GM12878 (cell line): ENCODE measurements around the gene RASSF4. TPM values are rescaled to one million over a fixed set of nuclear protein-coding genes. Genes with fewer than 3 reads are reported as not detected.

Experiments used
- ATAC-seq: fragments of 200-7000 bp; cut with Tn5 transposase; 3 replicates; pipeline ENCODE4 v1.9.1; 2020; ENCODE audit warnings: mild to moderate bottlenecking, moderate library complexity
- BruUV-seq: library from RNA; stranded (reverse); fragments of 400-500 nt; replicated peaks from 2 replicates; lab custom pipeline; 2021; lab: Mats Ljungman, UMichigan
- CTCF ChIA-PET: fragments of 300-600 bp; sonication (Branson Sonifier 250); formaldehyde crosslinking; extraction: SDS; loops from one replicate; lab custom pipeline; 2021; ENCODE audit warnings: inconsistent platforms; lab: Yijun Ruan, JAX
- POLR2A ChIA-PET: fragments of 350-600 bp; formaldehyde crosslinking; extraction: SDS; loops from one replicate; lab custom pipeline; 2021; ENCODE audit warnings: inconsistent platforms; lab: Charles Lee
- RAD21 ChIA-PET: fragments of 300-600 bp; sonication (Branson Sonifier 250); formaldehyde crosslinking; loops from one replicate; lab custom pipeline; 2023; ENCODE audit warnings: antibody characterized with exemption; ENCODE audit not compliant: unreplicated experiment; lab: Charles Lee
- SMC1A ChIA-PET: fragments of 300-600 bp; sonication (Branson Sonifier 250); formaldehyde crosslinking; loops from one replicate; lab custom pipeline; 2023; ENCODE audit not compliant: unreplicated experiment, uncharacterized antibody; lab: Charles Lee
- DNase-seq: peaks from one replicate; pipeline ENCODE4 v3.0.0-alpha.2; 2011; ENCODE audit warnings: low read depth, low spot score
- FAIRE-seq: peaks from 3 replicates; lab custom pipeline; 2011; peaks lifted over from hg19 to GRCh38; lab: Jason Lieb, UNC
- H2AFZ ChIP-seq: 2 replicates; pipeline ENCODE4 v1.6.0; 2011; ENCODE audit warnings: low read depth, low read length, control low read depth; ENCODE audit not compliant: control insufficient read depth
- H3K27ac ChIP-seq: 2 replicates; pipeline ENCODE4 v1.5.1; 2011; ENCODE audit warnings: control low read depth; ENCODE audit not compliant: control insufficient read depth, insufficient read depth
- H3K27me3 ChIP-seq, 2 experiments: replicated peaks in 1 of 2; 2 replicates each; pipeline versions ENCODE4 v1.6.0 to v1.6.1; 2011; ENCODE audit warnings: low read length in 1 of 2; ENCODE audit not compliant: control insufficient read depth in 2 of 2, insufficient read depth in 2 of 2
- H3K36me3 ChIP-seq, 2 experiments: 2 replicates each; pipeline ENCODE4 v1.5.1; 2011; ENCODE audit warnings: low read length in 1 of 2; ENCODE audit not compliant: control insufficient read depth in 2 of 2, insufficient read depth in 2 of 2
- H3K4me1 ChIP-seq: 2 replicates; pipeline ENCODE4 v1.6.1; 2011; ENCODE audit warnings: mild to moderate bottlenecking, low read length, moderate library complexity, mixed read lengths; ENCODE audit not compliant: control insufficient read depth, insufficient read depth
- H3K4me2 ChIP-seq: 2 replicates; pipeline ENCODE4 v1.6.0; 2011; ENCODE audit warnings: control low read depth; ENCODE audit not compliant: control insufficient read depth, insufficient read depth
- H3K4me3 ChIP-seq: fragments of 200-600 bp; sonication (generic); 2 replicates; pipeline ENCODE4 v1.5.1; 2016
- H3K79me2 ChIP-seq: 2 replicates; pipeline ENCODE4 v1.6.0; 2011; ENCODE audit warnings: low read length; ENCODE audit not compliant: control insufficient read depth, insufficient read depth
- H3K9ac ChIP-seq: 2 replicates; pipeline ENCODE4 v1.8.0; 2011; ENCODE audit warnings: low read length, control low read depth, mixed read lengths; ENCODE audit not compliant: control insufficient read depth, insufficient read depth
- H3K9me3 ChIP-seq: replicated peaks from 3 replicates; pipeline ENCODE4 v1.5.1; 2011; ENCODE audit warnings: mild to moderate bottlenecking, low read length; ENCODE audit not compliant: control insufficient read depth, insufficient read depth
- H4K20me1 ChIP-seq: 2 replicates; pipeline ENCODE4 v1.6.0; 2011; ENCODE audit not compliant: control insufficient read depth, insufficient read depth
- ATF7 ChIP-seq: fragments of 450-650 bp; IDR thresholded peaks from 2 replicates; pipeline ENCODE4 v1.6.1; 2016; ENCODE audit warnings: low read depth, mild to moderate bottlenecking
- BHLHE40 ChIP-seq, 2 experiments: fragments of 450-650 bp in 1 of 2; IDR thresholded peaks; 2 replicates each; pipeline ENCODE4 v1.6.1; 2011 to 2017; ENCODE audit warnings: low read depth in 2 of 2, borderline replicate concordance in 1 of 2, improper control_type of control experiment in 1 of 2, low read length in 1 of 2, mild to moderate bottlenecking in 1 of 2
- CREM ChIP-seq: IDR thresholded peaks from 2 replicates; pipeline ENCODE4 v1.6.1; 2014; ENCODE audit warnings: antibody characterized with exemption, low read depth
- DPF2 ChIP-seq: fragments of 450-650 bp; IDR thresholded peaks from 2 replicates; pipeline ENCODE4 v1.6.1; 2017; ENCODE audit warnings: mild to moderate bottlenecking
- GATAD2B ChIP-seq: fragments of 450-650 bp; conservative IDR thresholded peaks from 2 replicates; pipeline ENCODE4 v1.6.1; 2017; ENCODE audit warnings: low read depth, mild to moderate bottlenecking, moderate library complexity
- HDGF ChIP-seq: fragments of 450-650 bp; IDR thresholded peaks from 2 replicates; pipeline ENCODE4 v1.6.1; 2016; ENCODE audit warnings: antibody characterized with exemption
- NFXL1 ChIP-seq: fragments of 450-650 bp; IDR thresholded peaks from 2 replicates; pipeline ENCODE4 v1.6.1; 2017; ENCODE audit warnings: antibody characterized with exemption, mild to moderate bottlenecking, borderline replicate concordance
- PAX8 ChIP-seq: fragments of 450-650 bp; IDR thresholded peaks from 2 replicates; pipeline ENCODE4 v1.6.1; 2017; ENCODE audit warnings: mild to moderate bottlenecking, moderate library complexity
- RUNX3 ChIP-seq: IDR thresholded peaks from 2 replicates; pipeline ENCODE4 v1.6.1; 2012; ENCODE audit warnings: low read length, inconsistent platforms
- SMC3 ChIP-seq: IDR thresholded peaks from 2 replicates; pipeline ENCODE4 v1.6.1; 2011; ENCODE audit warnings: low read length, improper control_type of control experiment, borderline replicate concordance
- SP1 ChIP-seq: IDR thresholded peaks from one replicate; pipeline ENCODE4 v1.6.1; 2011; ENCODE audit warnings: low read depth, low read length
- TCF12 ChIP-seq: IDR thresholded peaks from 2 replicates; pipeline ENCODE4 v1.6.1; 2011; ENCODE audit warnings: low read depth, mild to moderate bottlenecking, low read length
- TCF3 ChIP-seq: IDR thresholded peaks from 2 replicates; pipeline ENCODE4 v1.6.1; 2012; ENCODE audit warnings: low read depth, mild to moderate bottlenecking, low read length, borderline replicate concordance; ENCODE audit not compliant: insufficient read depth
- WGBS: methylation state at CpG from one replicate; pipeline ENCODE4 v1.1.6; 2016; ENCODE audit warnings: low lambda C conversion rate; ENCODE audit not compliant: insufficient replicate concordance, insufficient coverage; ENCODE audit errors: missing lambda C conversion rate; 5-methylcytosine and 5-hydroxymethylcytosine counted together
- in situ Hi-C: fragments of 300-500 bp; cut with MboI; formaldehyde crosslinking; loops from 9 replicates; pipeline ENCODE4 v1.14.3; 2018; ENCODE audit warnings: mixed read lengths
- intact Hi-C: fragments of 100-400 bp; cut with micrococcal nuclease; formaldehyde crosslinking; loops from one replicate; pipeline ENCODE4 v1.14.2; 2022; ENCODE audit not compliant: unreplicated experiment
- polyA plus RNA-seq, 11 experiments: library from polyadenylated mRNA; depleted of rRNA in 4 of 11; unstranded in 6 of 11; stranded (reverse) in 5 of 11; fragments of >200 nt; fragmentation: Nextera tagmentation in 4 of 11; fragmentation: Illumina TruSeq in 1 of 11; extraction: Ambion mirVana in 4 of 11; extraction: Trizol in 1 of 11; gene quantifications; 1 replicate in 1 of 11; 2 replicates in 10 of 11; pipeline versions ENCODE4 v1.2.1 to v1.2.3, GENCODE V29; 2011 to 2016; ENCODE audit warnings: inconsistent platforms in 2 of 11, missing spikeins in 2 of 11, low read depth in 1 of 11
- total RNA-seq, 4 experiments: library from RNA; depleted of rRNA in 3 of 4; stranded (reverse); fragments of >200 nt in 3 of 4; fragmentation: Illumina TruSeq in 1 of 4; extraction: Trizol in 1 of 4; gene quantifications; 2 replicates each; pipeline versions ENCODE4 v1.2.1 to v1.2.3, GENCODE V29; 2013 to 2021
- TF ChIP-seq, protein P1 (sequence below): IDR thresholded peaks from 2 replicates; pipeline ENCODE4 v1.6.1; 2011; ENCODE audit warnings: borderline replicate concordance, low read depth, mild to moderate bottlenecking, moderate library complexity, low read length; ENCODE audit not compliant: insufficient read depth, poor library complexity, severe bottlenecking
- TF ChIP-seq, protein P2 (sequence below): IDR thresholded peaks from 2 replicates; pipeline ENCODE4 v1.6.1; 2012; ENCODE audit warnings: low read depth, low read length, improper control_type of control experiment

RASSF4 gene
- total and polyA plus RNA-seq, 10 of the 15 experiments (the other 5 are each of a cell fraction or from before 2014, with no cell fraction given) = 3.7 to 71.1 (median 16.8) TPM

- TF ChIP-seq, protein P1, sequence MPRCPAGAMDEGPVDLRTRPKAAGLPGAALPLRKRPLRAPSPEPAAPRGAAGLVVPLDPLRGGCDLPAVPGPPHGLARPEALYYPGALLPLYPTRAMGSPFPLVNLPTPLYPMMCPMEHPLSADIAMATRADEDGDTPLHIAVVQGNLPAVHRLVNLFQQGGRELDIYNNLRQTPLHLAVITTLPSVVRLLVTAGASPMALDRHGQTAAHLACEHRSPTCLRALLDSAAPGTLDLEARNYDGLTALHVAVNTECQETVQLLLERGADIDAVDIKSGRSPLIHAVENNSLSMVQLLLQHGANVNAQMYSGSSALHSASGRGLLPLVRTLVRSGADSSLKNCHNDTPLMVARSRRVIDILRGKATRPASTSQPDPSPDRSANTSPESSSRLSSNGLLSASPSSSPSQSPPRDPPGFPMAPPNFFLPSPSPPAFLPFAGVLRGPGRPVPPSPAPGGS = no peak
- no peak for TF ChIP-seq SMC3
- TF ChIP-seq, protein P2, sequence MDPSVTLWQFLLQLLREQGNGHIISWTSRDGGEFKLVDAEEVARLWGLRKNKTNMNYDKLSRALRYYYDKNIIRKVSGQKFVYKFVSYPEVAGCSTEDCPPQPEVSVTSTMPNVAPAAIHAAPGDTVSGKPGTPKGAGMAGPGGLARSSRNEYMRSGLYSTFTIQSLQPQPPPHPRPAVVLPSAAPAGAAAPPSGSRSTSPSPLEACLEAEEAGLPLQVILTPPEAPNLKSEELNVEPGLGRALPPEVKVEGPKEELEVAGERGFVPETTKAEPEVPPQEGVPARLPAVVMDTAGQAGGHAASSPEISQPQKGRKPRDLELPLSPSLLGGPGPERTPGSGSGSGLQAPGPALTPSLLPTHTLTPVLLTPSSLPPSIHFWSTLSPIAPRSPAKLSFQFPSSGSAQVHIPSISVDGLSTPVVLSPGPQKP = no peak
Measured at GRCh38 chr10:44979281-44980191, 19.9 kb downstream of the RASSF4 start (continued).

- Histone ChIP-seq H3K9ac (no peak overlapping the region), H3K27ac (peak overlapping the region; percentile 47), H2AFZ (peak overlapping the region; percentile 28), H3K36me3 (peaks cover 0 to 4% of the 10 kb centered on the region in 2 experiments; a peak in 3 of 4 replicates), H3K4me3 (no peak overlapping the region; the same call in 1 of the 2 replicates), H4K20me1 (no peaks in the 10 kb centered on the region), H3K79me2 (peaks cover 11% of the 10 kb centered on the region), H3K27me3 (no peaks in the 10 kb centered on the region), H3K4me2 (peak overlapping the region; percentile 57), H3K4me1 (peaks cover 45% of the 10 kb centered on the region), H3K9me3 (no peaks in the 10 kb centered on the region)
- ChIA-PET POLR2A (interaction anchor here (0.7 to 7.4 kb wide), 6 partner anchors 13 to 48 kb away, joined by 3 to 110 read pairs (median 5); no protein-coding TSS in a partner anchor), CTCF (interaction anchor here (0.9 to 10.1 kb wide), 13 partner anchors 9 to 74 kb away, joined by 3 to 181 read pairs (median 4); no protein-coding TSS in a partner anchor), SMC1A (interaction anchor here (1.0 to 5.2 kb wide), 9 partner anchors 13 to 48 kb away, joined by 3 to 43 read pairs (median 7); partner anchors contain the start of gene ZNF22), RAD21 (interaction anchor here (0.6 to 7.7 kb wide), 8 partner anchors 14 to 47 kb away, joined by 4 to 124 read pairs (median 5); no protein-coding TSS in a partner anchor)
- FAIRE-seq (no peak), ATAC-seq (peak; percentile 53), DNase-seq (no peak)
- in situ Hi-C loops (no loop called here), intact Hi-C loops (no loop called here)
- 27% methylated on average over 14 of the region's 14 CpGs for WGBS
- BruUV-seq = no TSS peak
- TF ChIP-seq TCF12 (0 out of 2 replicates have a peak, but pooled peaks have one; percentile 14), SP1 (peak; percentile 13), DPF2 (peak; percentile 37; the same call in 1 of the 2 replicates), BHLHE40 (IDR thresholded peaks at IDR 0.05; ENCODE audit: borderline replicate concordance in 1 of 2, low read depth in 2 of 2, low read length in 1 of 2) (peak in 1 of 2 experiments; percentile 35; a peak in 1 of 4 replicates), RUNX3 (peak; percentile 59), TCF3 (0 out of 2 replicates have a peak, but pooled peaks have one; percentile 19), CREM (peak; percentile 27; the same call in 1 of the 2 replicates), NFXL1 (no peak), GATAD2B (no peak), HDGF (peak; percentile 75), PAX8 (no peak), ATF7 (peak; percentile 55)
- TF ChIP-seq, protein P1 = peak; percentile 84
Measured at GRCh38 chr10:44980309-44981171, 20.9 kb downstream of the RASSF4 start.
